HG03378 (cell line): ENCODE data around the gene INPP4A.

Experiments used
- ATAC-seq: cut with Tn5 transposase; IDR thresholded peaks from one replicate; pipeline ENCODE4 v1.9.1; 2021; ENCODE audit warnings: mild to moderate bottlenecking, moderate library complexity; ENCODE audit not compliant: unreplicated experiment

INPP4A gene

DNA sequence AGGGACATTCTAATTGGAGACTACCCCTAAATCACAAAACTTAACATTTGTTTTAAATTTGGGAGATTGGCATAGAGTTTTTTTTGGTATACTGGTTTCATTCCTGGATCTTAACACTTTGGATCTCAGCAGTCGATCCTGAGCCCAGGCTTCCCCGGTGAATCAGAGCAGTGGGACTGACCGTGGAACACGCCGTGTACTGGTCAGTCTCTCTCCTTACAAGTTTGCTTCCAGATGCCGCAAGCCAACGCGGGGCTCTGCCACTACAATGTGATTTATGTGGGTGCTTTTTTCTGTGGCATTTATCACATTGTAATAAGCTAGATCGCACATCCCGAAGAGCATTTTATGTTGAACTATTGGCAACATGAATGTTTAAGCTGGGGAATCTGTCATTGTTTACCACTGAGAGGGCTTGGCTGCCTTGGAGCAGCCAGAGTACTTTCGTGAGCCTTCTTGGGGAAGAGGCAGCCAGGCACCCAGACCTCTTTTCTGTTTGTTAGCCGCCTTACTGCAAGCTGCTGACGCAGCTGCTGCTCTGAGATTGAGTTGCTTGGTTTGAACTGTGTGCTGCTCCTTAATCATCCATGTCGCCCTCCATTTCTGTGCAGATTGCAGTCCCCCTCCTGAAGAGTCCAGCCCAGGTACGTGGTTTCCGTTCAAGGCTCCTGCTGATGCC lies 114.3 kb downstream of the INPP4A start:
- no peak for ATAC-seq

DNA sequence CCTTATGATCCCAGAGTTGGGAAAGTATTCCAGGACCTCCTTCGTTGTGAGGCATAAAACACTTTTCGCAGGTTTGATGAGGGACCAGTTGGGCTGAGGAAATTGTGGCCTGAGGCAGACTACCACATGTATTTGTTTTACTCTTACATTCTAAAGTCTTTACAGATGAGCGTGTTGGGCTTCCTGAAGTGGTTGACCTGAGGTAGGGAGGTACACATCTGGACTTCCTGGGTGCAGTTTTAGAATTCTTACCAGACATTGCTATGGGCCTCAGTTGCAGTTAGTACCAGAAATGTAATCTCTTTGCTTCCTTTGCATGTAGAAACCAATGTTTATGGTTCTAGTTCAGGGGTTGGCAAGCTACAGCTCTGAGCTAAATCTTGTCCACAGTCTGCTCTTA lies 114.9 kb downstream of the INPP4A start:
- no peak for ATAC-seq

DNA sequence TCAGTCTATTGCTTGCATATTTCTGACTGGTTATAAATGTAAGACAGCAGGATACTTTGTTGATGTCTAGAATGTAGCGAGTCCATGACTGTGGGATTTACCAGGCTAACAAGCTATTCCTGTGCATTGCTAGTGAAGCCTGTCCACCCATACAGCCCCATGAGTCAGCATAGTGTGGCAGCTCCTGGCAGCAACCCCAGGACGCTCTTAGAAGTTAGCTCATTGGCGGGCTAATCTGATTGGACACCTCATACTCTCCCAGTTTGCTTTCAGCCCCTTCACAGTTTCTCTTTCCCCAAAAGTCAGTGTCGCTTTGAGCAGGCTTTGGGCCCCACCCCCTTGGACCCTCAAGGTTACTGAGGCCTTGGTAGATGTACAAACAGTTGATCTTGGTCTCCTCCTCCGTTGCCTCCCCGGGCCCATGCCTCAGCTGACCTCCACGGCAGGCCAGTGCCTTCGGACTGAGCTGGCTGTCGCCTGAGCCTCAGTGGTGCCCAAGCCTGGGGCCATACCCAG lies 115.7 kb downstream of the INPP4A start:
- no peak for ATAC-seq

DNA sequence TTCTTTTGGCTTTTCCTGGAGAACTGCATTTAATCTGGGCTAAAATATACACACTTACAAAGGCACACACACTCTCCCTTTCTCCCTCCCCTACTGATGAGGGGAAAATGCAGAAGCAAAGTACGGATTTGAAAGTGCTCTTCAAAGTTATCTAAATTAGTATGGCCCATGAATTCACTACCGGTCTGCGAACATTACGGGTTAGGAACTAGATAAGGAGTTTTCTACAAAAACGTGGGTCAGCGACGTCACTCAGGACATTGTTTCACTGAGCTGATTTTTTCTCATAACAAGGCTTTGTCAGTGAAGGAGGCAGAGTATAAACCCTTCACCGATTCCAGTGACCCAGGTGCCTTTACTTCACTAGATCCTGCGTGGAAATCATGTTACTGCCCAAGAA lies 116.4 kb downstream of the INPP4A start:
- no peak for ATAC-seq

DNA sequence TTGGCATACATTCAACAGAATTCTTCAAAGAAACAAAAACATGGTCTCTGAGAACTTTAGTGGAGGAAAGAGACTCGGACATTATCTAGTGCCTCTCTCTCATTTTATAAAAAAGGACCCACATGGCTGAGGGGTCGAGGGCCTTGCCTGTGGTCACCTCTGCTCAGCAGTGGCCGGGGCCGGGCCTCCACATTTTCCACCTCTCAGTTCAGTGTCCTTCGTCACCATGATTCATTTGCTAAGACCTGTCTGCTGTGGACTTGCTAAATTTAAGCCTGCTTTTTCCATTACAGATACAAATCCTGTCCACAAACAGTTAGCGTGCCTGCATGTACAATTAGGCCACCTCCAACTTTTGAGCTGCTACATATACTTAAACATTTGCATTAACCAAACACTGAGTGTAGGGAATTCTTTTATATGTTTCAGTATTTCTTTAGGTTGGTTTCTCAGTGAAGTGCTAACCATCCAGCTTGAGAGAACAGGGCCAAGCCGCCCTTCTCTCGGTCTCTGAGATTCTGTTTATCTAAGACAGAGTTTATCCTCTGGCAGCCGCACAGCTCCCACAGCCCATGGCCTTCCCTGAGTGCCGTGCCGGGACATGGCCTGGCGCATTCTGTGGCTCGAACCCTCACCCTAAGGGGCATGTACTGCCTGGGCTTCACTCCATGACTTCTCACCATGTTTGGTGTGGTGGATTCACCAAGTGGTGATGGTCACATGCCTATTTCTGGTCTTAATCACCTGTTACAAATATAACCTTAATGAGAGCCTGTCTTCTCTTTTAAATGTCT lies 117.4 kb downstream of the INPP4A start:
- no peak for ATAC-seq

DNA sequence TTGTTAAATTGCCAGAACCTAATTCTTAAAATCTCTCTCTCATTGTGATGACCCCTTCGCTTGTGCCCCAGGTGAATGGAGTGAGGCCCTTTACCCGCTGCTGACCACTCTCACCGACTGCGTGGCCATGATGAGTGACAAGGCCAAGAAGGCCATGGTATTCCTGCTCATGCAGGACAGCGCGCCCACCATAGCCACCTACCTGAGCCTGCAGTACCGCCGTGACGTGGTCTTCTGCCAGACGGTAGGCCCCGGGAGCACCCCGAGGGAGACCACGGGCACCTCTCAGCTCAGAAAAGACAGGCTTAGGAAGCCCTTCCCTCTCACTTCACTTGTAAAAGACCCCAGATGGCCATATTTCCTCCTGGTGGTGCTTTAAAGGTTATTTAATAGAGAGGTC lies 118.7 kb downstream of the INPP4A start:
- ATAC-seq, result no peak

DNA sequence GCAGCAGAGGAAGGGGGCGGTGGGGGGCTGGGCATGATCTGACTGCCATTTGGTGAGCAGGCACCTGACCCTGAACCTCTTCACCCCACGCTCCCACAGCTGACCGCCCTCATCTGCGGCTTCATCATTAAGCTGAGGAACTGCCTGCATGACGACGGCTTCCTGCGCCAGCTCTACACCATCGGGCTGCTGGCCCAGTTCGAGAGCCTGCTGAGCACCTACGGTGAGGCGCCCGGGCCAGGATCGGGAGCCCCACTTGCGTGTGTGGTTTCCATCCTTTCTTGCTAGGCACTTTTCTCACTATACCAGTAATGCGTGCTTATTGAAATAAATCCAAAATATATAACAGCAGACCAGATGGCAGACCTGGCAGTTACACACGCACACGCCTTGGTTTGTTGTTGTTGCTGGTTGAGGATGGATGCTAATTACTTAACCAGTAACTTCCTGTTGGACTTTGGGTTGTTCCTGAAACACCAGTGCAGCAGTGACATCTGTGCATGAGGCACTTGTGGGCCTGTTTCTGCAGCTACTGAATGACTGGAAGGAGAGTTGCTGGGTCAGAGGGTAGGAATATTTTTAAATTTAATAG lies 120.0 kb downstream of the INPP4A start:
- ATAC-seq, result no peak

DNA sequence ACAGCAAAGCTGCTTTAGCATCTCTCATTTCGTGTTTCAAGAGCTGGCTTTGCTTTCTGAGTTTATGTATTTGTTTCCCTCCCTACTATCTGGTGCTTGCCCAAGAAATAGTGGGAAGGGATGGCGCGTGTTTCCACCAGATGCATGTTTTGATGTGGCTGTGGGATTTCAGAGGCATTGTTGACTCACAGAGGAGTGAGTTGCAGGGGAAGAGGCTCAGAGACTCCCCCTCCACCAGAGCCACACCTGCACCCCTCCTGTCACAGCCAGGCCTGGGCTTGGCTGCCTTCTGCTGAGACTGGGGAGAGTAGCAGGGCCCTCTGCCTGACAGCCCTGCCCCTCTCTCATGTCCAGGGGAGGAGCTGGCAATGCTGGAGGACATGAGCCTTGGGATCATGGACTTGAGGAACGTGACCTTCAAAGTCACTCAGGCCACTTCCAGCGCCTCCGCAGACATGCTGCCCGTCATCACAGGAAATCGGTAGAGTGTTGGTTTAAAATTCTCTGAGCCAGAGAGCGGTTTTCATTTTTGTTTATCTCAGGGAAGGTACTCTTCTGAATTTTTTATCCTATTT lies 120.7 kb downstream of the INPP4A start:
- no peak for ATAC-seq

DNA sequence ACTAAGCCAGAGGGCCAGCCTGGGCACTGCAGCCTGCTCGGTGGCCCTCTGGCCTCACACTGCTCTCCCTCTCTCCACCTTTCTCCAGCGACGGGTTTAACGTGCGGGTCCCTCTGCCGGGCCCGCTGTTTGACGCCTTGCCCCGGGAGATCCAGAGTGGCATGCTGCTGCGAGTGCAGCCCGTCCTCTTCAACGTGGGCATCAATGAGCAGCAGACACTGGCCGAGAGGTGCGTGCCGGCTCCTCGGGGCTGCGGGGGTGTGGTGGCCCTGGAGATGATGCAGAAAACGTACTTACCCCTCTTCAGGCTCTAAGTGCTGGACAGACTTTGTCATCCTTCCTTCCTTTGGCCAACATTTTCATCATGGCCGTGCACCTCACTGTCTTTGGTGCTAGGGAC lies 121.3 kb downstream of the INPP4A start:
- no peak for ATAC-seq

DNA sequence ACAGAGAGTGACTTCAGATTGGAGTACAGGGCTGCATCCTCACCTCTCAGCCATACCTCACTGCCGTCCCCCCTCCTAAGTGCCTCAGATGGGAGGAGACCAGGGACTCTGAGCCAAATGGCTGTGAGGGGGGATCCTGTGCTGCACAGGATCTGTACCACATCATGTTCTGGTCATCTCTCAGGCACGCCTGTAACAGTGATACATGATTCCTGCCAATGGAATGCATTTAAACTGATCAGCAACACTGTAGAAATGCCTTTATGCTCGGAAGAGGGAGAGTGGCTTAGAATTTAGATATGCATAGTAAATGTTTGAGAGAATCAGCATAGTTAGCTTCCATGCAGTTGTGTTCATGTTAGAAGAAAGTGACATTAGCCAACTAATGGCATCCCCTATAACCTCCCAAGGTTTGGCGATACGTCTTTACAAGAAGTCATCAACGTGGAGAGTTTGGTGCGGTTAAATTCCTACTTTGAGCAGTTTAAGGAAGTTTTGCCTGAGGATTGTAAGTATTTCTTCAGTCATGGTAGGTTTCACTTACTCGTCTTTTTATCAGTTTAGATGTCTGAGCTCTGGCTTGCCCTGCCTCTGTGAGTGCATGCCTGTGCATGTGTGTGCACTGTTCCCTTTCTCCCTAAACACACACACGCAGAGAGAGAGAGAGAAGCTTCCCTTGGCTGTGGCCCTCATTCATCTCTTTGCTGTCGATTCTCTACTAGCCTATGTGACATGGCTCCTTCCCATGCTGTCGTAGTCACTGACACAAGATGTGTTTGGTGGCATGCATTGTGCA lies 123.7 kb downstream of the INPP4A start:
- ATAC-seq, result no peak

DNA sequence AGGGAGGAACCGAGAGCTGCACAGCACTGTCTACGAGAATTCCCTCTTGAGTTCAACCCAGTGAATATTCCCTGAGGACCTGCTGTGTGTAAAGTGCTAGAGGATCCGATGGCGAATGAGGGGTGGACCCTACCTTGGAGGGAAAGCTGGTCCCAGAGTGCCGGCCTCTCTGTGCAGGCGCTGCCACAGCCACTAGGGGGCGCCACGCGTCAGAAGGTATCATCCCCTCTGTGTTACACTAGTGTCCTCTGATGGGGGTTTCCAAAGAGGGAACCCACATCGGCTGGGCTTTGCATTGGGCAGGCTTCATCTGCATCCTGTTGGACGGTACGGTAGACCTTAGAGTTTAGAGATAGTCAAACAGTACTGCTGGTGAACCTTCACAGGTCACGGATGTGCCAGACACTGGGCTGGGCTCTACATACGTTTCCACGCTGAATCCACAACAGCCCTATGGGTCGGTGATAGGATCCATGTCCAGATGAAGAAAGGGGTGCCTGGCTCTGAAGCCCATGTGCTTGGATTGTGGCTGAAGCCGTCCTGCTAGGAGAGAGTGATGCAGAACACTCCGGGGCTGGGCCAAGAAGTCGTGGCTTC lies 124.6 kb downstream of the INPP4A start:
- ATAC-seq, result no peak

DNA sequence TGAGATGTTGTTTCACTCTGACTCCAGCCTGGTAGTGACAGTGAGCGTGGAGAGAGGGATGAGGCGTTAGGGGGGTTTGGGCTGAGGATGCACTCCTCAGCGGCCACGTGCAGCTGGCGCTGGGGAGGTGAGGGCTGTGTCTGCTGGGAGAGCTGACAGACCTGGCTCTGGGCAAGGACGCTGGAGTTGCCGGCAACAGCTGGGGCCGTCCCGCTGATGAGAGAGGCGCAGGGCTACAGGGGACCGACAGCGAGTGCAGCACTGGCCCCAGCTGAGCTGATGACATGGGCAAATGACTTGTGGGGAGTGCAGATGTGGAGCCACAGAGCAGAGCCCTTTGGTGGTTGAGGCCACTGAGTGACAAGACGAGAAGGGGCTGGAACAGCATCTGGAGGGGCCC lies 125.3 kb downstream of the INPP4A start:
- no peak for ATAC-seq

DNA sequence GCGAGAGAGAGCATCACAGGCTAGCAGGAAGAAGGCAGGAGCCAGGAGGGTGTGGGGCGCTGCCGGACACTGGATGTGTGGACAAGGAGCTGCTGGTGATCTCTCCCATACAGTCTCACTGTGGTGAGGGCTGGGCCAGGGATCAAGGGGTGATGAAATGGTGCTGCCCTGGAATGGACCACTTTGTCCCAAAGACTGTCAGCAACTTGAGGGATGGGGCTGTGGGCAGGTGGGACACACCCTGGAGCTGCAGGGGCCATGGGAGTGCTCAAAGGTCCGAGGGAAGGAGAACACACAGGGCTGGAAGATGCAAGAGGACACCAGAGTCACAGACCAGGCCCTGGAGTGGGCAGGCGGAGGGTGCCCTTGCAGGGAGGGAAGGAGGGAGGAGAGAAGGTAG lies 125.7 kb downstream of the INPP4A start:
- ATAC-seq, result no peak

DNA sequence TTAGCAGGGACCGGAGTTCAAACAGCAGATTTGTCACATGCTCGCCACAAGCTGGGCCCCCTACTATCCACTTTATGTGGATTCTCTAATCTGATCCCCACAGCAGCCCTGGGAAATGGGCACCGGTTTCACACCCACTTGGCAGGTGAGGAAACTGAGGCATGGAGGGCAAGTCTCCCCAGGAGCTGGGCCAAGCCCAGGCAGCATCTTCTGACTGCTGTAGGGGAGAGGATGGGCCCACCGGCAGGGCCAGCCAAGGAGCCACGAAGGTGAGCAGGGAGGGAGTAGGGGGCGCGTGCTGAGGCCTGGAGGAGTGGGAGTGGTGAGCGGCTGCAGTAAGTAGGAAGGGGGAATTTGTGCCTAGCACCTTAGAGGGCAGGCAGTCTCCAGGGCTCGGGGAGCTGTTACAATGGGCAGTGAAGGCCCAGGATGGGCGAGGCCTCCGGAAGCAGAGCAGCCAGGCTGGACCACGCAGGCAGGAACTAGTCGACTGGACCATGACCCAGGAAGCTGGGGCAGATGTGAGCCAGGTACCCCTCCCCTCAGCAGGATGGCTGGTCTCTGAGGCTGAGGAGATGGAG lies 126.6 kb downstream of the INPP4A start:
- no peak for ATAC-seq

DNA sequence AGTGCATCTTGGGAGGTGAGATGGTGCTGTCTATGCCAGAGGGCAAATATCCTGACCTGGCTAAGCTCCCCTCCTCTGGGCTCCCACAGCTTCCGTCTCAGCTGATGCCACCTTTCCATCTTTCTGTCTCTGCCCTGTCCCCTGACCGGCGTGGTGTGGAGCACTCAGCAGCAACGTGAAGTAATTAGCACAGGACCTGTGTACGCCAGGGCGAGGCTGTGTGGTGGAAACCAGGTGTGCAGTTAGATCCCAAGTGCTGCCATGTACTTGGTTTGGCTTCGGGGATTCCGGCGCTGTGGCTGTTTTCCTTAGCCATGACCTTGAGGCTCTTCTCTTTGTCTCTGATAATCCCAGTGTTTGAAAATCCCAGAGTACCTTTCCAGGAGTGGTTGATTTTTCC lies 127.1 kb downstream of the INPP4A start:
- no peak for ATAC-seq

DNA sequence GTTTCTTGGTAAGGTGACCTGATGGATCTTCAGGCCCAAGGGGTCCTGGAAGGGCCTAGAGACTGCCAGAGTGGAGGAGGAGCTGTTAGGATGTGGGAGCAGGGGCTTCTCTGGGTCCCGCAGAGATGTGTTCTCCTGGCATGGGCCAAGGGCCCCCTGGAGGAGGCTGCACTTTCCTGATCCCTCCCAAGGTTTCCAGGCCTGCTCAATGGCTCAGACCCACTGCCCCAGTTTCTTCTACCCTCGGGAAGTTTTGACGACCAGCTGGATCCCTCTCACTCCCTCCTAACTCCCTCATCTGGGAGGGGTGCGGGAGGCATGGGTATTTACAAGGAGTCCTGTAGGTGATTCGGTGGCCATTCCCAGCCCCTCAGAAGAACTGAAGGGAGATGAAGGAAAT lies 127.6 kb downstream of the INPP4A start:
- ATAC-seq, result no peak

DNA sequence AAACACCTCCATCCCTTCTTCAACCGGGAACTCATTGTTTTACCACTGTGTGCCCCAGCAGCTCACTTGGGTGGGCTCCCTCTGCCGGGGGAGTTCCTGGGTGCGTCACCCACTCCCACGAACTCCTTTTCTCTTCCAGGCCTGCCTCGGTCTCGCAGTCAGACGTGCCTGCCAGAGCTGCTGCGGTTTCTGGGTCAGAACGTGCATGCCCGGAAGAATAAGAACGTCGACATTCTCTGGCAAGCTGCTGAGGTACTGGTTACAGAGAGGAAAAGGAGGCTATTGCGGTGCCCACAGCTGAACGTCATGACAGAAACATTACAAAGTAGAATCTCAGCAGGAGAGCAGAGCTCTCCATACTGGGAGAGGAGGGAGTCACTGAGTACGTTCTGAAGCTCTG lies 128.0 kb downstream of the INPP4A start:
- ATAC-seq, result no peak

DNA sequence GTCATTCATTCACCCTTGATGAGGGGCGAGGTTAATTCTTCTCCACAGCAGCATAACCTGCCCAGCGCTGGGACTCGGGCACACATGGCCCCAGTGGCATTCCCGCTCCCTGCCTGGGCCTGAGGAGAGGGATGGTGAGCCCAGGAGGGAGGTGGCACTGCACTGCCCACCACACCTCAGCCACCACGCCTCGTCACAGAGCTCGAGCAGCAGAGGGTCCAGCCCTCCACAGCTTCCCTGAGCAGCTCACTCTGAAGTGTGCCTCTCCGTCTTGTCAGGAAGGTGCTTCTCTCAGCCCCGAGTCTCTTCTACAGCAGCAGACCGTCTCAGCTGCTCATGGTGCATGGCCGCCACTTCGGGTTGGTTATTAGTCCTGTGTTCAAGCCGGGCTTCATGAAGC lies 128.8 kb downstream of the INPP4A start:
- no peak for ATAC-seq

DNA sequence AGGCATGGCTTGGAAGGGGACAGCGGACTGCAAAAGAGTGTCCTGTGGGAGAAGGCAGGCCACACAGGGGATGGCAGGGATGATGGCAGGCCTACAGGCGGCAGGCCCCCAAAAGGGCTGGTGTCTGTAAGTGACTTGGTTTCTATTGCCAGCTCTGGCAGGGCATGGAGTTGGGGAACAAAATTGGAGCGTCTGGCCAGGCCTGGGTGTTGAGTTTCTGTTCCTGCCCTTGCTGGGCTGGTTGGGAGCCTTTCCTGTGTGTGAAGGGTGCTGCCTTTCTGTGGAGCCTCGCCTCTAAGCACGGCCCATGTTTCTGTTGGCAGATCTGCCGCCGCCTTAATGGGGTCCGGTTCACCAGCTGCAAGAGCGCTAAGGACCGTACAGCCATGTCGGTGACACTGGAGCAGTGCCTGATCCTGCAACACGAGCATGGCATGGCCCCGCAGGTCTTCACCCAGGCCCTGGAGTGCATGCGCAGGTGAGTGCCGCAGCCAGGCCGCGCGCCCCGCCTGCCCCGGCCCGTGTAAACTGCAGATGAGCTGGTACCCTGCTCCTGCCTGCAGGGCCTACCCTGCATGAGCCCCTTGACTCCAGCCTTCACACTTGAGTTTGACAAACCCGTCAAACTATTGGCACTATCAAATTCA lies 132.1 kb downstream of the INPP4A start:
- ATAC-seq, result no peak

DNA sequence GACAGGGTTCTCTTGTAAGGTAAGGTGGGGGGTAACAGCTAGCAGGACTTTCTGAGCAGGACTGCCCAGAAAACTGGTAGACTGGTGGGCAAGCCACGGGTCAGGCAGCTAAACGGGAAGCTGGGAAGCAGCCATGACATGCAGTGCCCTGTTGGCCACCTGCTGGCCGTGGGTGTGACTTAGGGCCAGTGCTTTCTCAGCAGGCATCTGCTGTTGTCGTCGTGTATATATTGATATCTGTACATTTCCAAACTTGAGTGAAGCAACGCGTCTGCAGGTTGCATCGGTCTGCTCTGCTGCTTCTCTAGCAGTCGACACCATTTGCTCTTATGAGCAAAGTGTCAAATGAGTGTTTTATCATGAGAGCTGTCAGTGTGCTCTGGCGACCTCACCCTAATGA lies 132.7 kb downstream of the INPP4A start:
- no peak for ATAC-seq
